Stimulated activated naive CD8-positive, alpha-beta T cell treated with anti-CD3 and anti-CD28 coated beads, Interleukin-15, Interleukin-2, amounts not matched to agents 100 ng/mL and 50 ng/mL, for 24 hours (primary cell): ENCODE measurements around the gene DHTKD1.

Experiments
- H3K27ac Mint-ChIP-seq: one replicate; pipeline ENCODE4 v1.8.0; 2021; ENCODE audit warnings: mild to moderate bottlenecking, mixed read lengths
- H3K27me3 Mint-ChIP-seq: one replicate; pipeline ENCODE4 v1.8.0; 2021; ENCODE audit warnings: mixed read lengths
- H3K36me3 Mint-ChIP-seq: one replicate; pipeline ENCODE4 v1.8.0; 2021; ENCODE audit warnings: low read depth, mixed read lengths
- H3K4me1 Mint-ChIP-seq: one replicate; pipeline ENCODE4 v1.8.0; 2021; ENCODE audit warnings: low read depth, mixed read lengths
- H3K4me3 Mint-ChIP-seq: one replicate; pipeline ENCODE4 v1.8.0; 2021; ENCODE audit warnings: mild to moderate bottlenecking, mixed read lengths
- H3K9me3 Mint-ChIP-seq: one replicate; pipeline ENCODE4 v1.8.0; 2021; ENCODE audit warnings: mixed read lengths

Gene DHTKD1

GRCh38 chr10:12097791-12098190 lies 29.0 kb downstream of the DHTKD1 start:
- Mint-ChIP-seq H3K4me1 (no peaks in the 10 kb centered on the region), H3K27ac (no peak overlapping the region), H3K36me3 (peaks cover 41% of the 10 kb centered on the region)

GRCh38 chr10:12098966-12099365 lies 30.2 kb downstream of the DHTKD1 start:
- no peaks in the 10 kb centered on the region for H3K4me1 Mint-ChIP-seq
- no peak overlapping the region for H3K4me3 Mint-ChIP-seq
- H3K27ac Mint-ChIP-seq: no peak overlapping the region
- no peaks in the 10 kb centered on the region for H3K27me3 Mint-ChIP-seq
- peaks cover 37% of the 10 kb centered on the region for H3K36me3 Mint-ChIP-seq
- no peaks in the 10 kb centered on the region for H3K9me3 Mint-ChIP-seq

More at GRCh38 chr10:12097791-12098190, 29.0 kb downstream of the DHTKD1 start:
- Mint-ChIP-seq H3K4me3 (no peak overlapping the region), H3K27me3 (no peaks in the 10 kb centered on the region), H3K9me3 (no peaks in the 10 kb centered on the region)

DNA sequence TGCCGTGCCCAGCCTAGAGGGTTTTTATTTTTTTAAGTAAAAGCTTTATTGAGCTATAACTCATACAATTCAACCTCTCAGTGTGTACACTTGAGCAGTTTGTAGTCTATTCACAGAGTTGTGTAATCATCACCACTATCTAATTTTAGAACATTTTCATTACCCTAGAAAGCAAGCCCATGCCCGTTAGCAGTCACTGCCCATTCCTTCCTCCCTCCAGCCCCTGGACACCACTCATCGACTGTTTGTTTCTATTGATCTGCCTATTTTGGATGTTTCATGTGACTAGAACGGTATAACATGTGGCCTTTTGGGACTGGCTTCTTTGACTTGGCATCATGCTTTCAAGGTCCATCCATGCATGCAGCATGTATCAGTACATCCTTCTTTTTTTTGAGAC lies 35.0 kb downstream of the DHTKD1 start:
- Mint-ChIP-seq H3K27me3 (no peaks in the 10 kb centered on the region), H3K9me3 (no peaks in the 10 kb centered on the region), H3K4me3 (no peak overlapping the region), H3K27ac (no peak overlapping the region), H3K4me1 (no peaks in the 10 kb centered on the region), H3K36me3 (peaks cover 50% of the 10 kb centered on the region)

- H3K9me3 Mint-ChIP-seq: no peaks in the 10 kb centered on the region
- H3K27ac Mint-ChIP-seq: no peak overlapping the region
- no peaks in the 10 kb centered on the region for H3K27me3 Mint-ChIP-seq
- H3K4me1 Mint-ChIP-seq: peaks cover 21% of the 10 kb centered on the region
- H3K4me3 Mint-ChIP-seq: no peak overlapping the region
- peaks cover 47% of the 10 kb centered on the region for H3K36me3 Mint-ChIP-seq
Observed at GRCh38 chr10:12107781-12108180, 39.0 kb downstream of the DHTKD1 start.

GRCh38 chr10:12109286-12109685 lies 40.5 kb downstream of the DHTKD1 start:
- Mint-ChIP-seq H3K4me3 (no peak overlapping the region), H3K9me3 (no peaks in the 10 kb centered on the region), H3K4me1 (peaks cover 33% of the 10 kb centered on the region), H3K27me3 (no peaks in the 10 kb centered on the region), H3K36me3 (peaks cover 43% of the 10 kb centered on the region), H3K27ac (peak overlapping the region; percentile 19)

GRCh38 chr10:12111528-12111927 lies 42.8 kb downstream of the DHTKD1 start:
- Mint-ChIP-seq H3K9me3 (no peaks in the 10 kb centered on the region), H3K27me3 (no peaks in the 10 kb centered on the region), H3K27ac (peak overlapping the region; percentile 76), H3K36me3 (peaks cover 29% of the 10 kb centered on the region), H3K4me3 (peak overlapping the region; percentile 42), H3K4me1 (peaks cover 33% of the 10 kb centered on the region)

DNA sequence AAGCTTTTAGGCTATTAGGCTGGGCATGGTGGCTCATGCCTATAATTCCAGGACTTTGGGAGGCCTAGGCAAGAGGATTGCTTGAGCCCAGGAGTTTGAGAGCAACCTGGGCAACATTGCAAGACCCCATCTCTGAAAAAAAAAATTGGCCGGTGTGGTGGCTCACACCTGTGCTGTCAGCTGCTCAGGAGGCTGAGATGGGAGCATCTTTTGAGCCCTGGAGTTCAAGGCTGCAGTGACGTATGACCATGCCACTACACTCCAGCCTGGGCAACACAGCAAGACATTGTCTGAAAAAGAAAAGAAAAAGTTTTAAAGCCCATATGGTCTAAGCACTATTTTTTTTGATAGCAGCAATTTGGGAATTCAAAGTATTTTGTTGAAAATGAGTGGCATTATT lies 44.9 kb downstream of the DHTKD1 start:
- no peaks in the 10 kb centered on the region for H3K27me3 Mint-ChIP-seq
- H3K9me3 Mint-ChIP-seq: no peaks in the 10 kb centered on the region
- peaks cover 33% of the 10 kb centered on the region for H3K4me1 Mint-ChIP-seq
- H3K27ac Mint-ChIP-seq: peak overlapping the region; percentile 76
- peaks cover 31% of the 10 kb centered on the region for H3K36me3 Mint-ChIP-seq
- no peak overlapping the region for H3K4me3 Mint-ChIP-seq

- peak overlapping the region; percentile 92 for H3K27ac Mint-ChIP-seq
- no peaks in the 10 kb centered on the region for H3K9me3 Mint-ChIP-seq
- peaks cover 31% of the 10 kb centered on the region for H3K4me1 Mint-ChIP-seq
- H3K36me3 Mint-ChIP-seq: peaks cover 39% of the 10 kb centered on the region
- H3K4me3 Mint-ChIP-seq: peak overlapping the region; percentile 69
- no peaks in the 10 kb centered on the region for H3K27me3 Mint-ChIP-seq
Observed at GRCh38 chr10:12121673-12122072, 52.9 kb downstream of the DHTKD1 start.

DNA sequence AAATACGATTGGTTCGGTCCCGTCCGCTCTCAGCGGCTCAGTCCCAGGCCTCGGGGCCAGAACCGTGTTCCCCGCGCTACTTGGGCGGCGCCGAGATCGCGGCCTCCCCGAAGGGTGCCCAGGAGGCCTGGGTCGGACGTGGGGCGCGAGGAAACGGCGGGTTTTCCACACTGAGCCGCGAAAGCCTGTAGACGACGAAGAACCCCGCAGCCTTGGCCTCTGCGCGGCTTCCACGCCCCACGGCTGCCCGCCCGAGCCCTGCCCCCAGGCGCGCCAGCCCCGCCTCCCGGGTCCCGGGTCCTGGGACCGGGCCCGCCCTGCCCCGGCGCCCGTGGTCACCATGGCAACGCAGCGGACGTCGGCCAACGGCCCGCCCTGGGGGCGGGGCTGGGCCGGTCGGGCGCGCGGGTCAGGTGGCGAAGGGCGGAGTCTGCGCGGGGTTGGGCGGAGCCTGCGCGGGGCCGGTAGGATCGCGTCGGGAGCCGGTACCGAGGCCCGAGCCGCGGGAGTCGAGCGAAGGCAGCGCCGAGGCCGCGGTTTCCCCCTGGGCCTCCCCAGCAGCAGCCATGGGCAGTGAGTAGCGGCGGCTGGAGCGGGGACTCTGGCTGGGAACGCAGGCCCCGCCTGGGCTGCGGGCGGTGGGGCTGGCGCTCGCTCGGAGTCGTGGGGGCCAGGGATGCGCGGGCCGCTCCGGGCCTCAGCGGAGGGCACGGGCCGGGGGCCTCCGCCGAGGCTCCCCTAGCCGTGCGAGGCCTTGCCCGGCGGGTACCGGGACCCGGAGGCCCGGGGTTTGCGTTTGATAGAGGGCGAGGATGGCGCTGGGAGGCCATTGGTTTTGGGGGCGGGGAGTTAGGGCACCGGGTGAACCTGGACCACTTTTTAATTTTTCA lies 60.7 kb downstream of the DHTKD1 start, which contains the start of gene SEC61A2:
Gene SEC61A2 (plus strand): TSS at position 456 of the 890 bp plus-strand sequence. CDS start 111 bp downstream, at position 567.
- Mint-ChIP-seq H3K4me3 (peak within 1 kb of the TSS; percentile 89), H3K27ac (peak within 1 kb of the TSS; percentile 81), H3K27me3 (no peaks in the 10 kb centered on the region), H3K4me1 (peaks cover 22% of the 10 kb centered on the region), H3K9me3 (no peaks in the 10 kb centered on the region), H3K36me3 (peaks cover 5% of the 10 kb centered on the region)

DNA sequence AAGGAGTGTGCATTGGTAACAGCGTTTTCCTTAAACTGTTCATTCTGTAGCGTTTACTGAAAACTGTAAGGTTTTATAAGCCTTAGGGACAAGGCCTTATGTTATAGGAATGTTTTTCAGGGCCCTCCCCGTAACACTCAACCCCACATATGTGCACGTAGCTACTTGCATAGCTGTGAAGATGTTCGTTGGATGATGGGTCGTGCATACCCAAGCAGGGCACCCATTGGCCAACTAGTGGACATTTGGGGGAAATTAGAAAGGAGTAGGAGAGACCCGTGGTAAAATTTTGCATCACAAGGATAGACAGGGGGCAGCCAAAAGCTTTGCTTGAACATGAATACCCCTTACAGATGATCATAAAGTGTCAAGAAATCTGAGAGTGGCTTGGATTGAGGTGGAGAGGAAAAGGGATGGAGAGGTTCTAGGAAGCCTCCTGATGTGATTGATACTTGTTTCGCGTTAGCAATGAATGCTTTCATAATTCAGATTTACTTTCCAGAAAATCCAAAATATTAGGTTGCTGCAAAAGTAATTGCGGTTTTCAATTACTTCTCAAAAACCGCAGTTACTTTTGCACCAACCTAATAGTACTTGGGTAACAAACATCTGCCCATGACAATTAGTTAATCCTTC lies 61.6 kb downstream of the DHTKD1 start:
- Mint-ChIP-seq H3K4me1 (peaks cover 22% of the 10 kb centered on the region), H3K36me3 (peaks cover 5% of the 10 kb centered on the region), H3K27ac (peak overlapping the region; percentile 81)

GRCh38 chr10:12135631-12136030 lies 66.9 kb downstream of the DHTKD1 start:
- Mint-ChIP-seq H3K27me3 (no peaks in the 10 kb centered on the region), H3K27ac (no peak overlapping the region), H3K36me3 (peaks cover 32% of the 10 kb centered on the region), H3K4me3 (no peak overlapping the region), H3K4me1 (peaks cover 3% of the 10 kb centered on the region), H3K9me3 (no peaks in the 10 kb centered on the region)

More for the DNA sequence above, 61.6 kb downstream of the DHTKD1 start:
- H3K4me3 Mint-ChIP-seq: peak overlapping the region; percentile 89
- no peaks in the 10 kb centered on the region for H3K27me3 Mint-ChIP-seq
- no peaks in the 10 kb centered on the region for H3K9me3 Mint-ChIP-seq

GRCh38 chr10:12140038-12140437 lies 71.3 kb downstream of the DHTKD1 start:
- Mint-ChIP-seq H3K4me3 (no peak overlapping the region), H3K36me3 (peaks cover 55% of the 10 kb centered on the region), H3K27ac (no peak overlapping the region), H3K4me1 (no peaks in the 10 kb centered on the region), H3K9me3 (no peaks in the 10 kb centered on the region), H3K27me3 (no peaks in the 10 kb centered on the region)

GRCh38 chr10:12144538-12144937 lies 75.8 kb downstream of the DHTKD1 start:
- Mint-ChIP-seq H3K27me3 (no peaks in the 10 kb centered on the region), H3K27ac (no peak overlapping the region), H3K4me1 (no peaks in the 10 kb centered on the region), H3K9me3 (no peaks in the 10 kb centered on the region), H3K36me3 (peaks cover 45% of the 10 kb centered on the region), H3K4me3 (no peak overlapping the region)

GRCh38 chr10:12150163-12150562 lies 81.4 kb downstream of the DHTKD1 start:
- no peaks in the 10 kb centered on the region for H3K9me3 Mint-ChIP-seq
- no peak overlapping the region for H3K4me3 Mint-ChIP-seq
- H3K27ac Mint-ChIP-seq: no peak overlapping the region
- peaks cover 39% of the 10 kb centered on the region for H3K36me3 Mint-ChIP-seq
- H3K27me3 Mint-ChIP-seq: no peaks in the 10 kb centered on the region
- H3K4me1 Mint-ChIP-seq: no peaks in the 10 kb centered on the region

- Mint-ChIP-seq H3K36me3 (peaks cover 42% of the 10 kb centered on the region), H3K4me3 (no peak overlapping the region), H3K27me3 (no peaks in the 10 kb centered on the region), H3K9me3 (no peaks in the 10 kb centered on the region), H3K27ac (no peak overlapping the region), H3K4me1 (no peaks in the 10 kb centered on the region)
Observed at GRCh38 chr10:12154516-12154915, 85.8 kb downstream of the DHTKD1 start.
